K562 (cell line): Measurements from ENCODE around the gene CACNA1I. TPM values are rescaled to one million over a fixed set of nuclear protein-coding genes. Genes with fewer than 3 reads are reported as not detected.

Experiments used
- ATAC-seq: fragments of 200-7000 bp; cut with Tn5 transposase; 3 replicates; pipeline ENCODE4 v1.9.1; 2020; ENCODE audit warnings: moderate library complexity
- BruUV-seq: library from RNA; stranded (reverse); fragments of 400-500 nt; replicated peaks from 2 replicates; lab custom pipeline; 2021; lab: Mats Ljungman, UMichigan
- CTCF ChIA-PET: fragments of 300-600 bp; formaldehyde crosslinking; extraction: SDS; loops from one replicate; lab custom pipeline; 2021; ENCODE audit warnings: low intra/inter-chr PET ratio; lab: Yijun Ruan, JAX
- POLR2A ChIA-PET: fragments of 300-600, 350-650 bp; sonication (Branson Sonifier 250); formaldehyde crosslinking; extraction: SDS; loops from one replicate; lab custom pipeline; 2021; ENCODE audit warnings: antibody characterized with exemption, inconsistent platforms; lab: Yijun Ruan, JAX
- DNase-seq, 4 experiments: peaks; one replicate each; pipeline versions ENCODE4 v3.0.0 to v3.0.0-alpha.2; 2011 to 2018; ENCODE audit warnings: low spot score in 3 of 4, mixed read lengths in 3 of 4; ENCODE audit errors: extremely low read depth in 1 of 4
- FAIRE-seq: peaks from 2 replicates; lab custom pipeline; 2011; peaks lifted over from hg19 to GRCh38; lab: Jason Lieb, UNC
- H2AFZ ChIP-seq: 2 replicates; pipeline ENCODE4 v1.6.0; 2011; ENCODE audit warnings: low read depth, low read length, control low read depth, inconsistent platforms
- H3K27ac ChIP-seq: fragments of 200-600 bp; 3 replicates; pipeline ENCODE4 v1.8.0; 2011; ENCODE audit warnings: low read depth, mild to moderate bottlenecking, control low read depth, inconsistent platforms, low read length, moderate library complexity, mixed read lengths; ENCODE audit errors: extremely low read depth
- H3K27me3 ChIP-seq, 2 experiments: fragments of 300-600 bp in 1 of 2; 2 replicates in 1 of 2; 3 replicates in 1 of 2; pipeline versions ENCODE4 v1.6.0 to v1.8.0; 2011; ENCODE audit warnings: inconsistent platforms in 2 of 2, low read length in 2 of 2, mild to moderate bottlenecking in 1 of 2, mixed read lengths in 1 of 2, moderate library complexity in 1 of 2; ENCODE audit not compliant: control insufficient read depth in 2 of 2, insufficient read depth in 2 of 2
- H3K36me3 ChIP-seq: fragments of 300-600 bp; 3 replicates; pipeline ENCODE4 v1.8.0; 2011; ENCODE audit warnings: mild to moderate bottlenecking, low read length, inconsistent platforms; ENCODE audit not compliant: control insufficient read depth, insufficient read depth
- H3K4me1 ChIP-seq, 2 experiments: fragments of 200-600 bp in 1 of 2; replicated peaks in 1 of 2; 2 replicates in 1 of 2; 3 replicates in 1 of 2; pipeline versions ENCODE4 v1.5.1 to v1.8.0; 2011; ENCODE audit warnings: inconsistent platforms in 2 of 2, low read length in 2 of 2, mild to moderate bottlenecking in 1 of 2, mixed read lengths in 1 of 2, moderate library complexity in 1 of 2; ENCODE audit not compliant: control insufficient read depth in 2 of 2, insufficient read depth in 2 of 2
- H3K4me2 ChIP-seq: 2 replicates; pipeline ENCODE4 v1.6.1; 2011; ENCODE audit warnings: low read length, control low read depth, inconsistent platforms, mixed read lengths; ENCODE audit not compliant: insufficient read depth
- H3K4me3 ChIP-seq: fragments of 200-600 bp; sonication (generic), shearing (Covaris generic); 2 replicates; pipeline ENCODE4 v1.5.1; 2016; ENCODE audit warnings: control low read depth, inconsistent platforms
- H3K79me2 ChIP-seq: fragments of 200-600 bp; 3 replicates; pipeline ENCODE4 v1.8.0; 2011; ENCODE audit warnings: low read length, inconsistent platforms; ENCODE audit not compliant: control insufficient read depth, insufficient read depth
- H3K9ac ChIP-seq, 2 experiments: 2 replicates each; pipeline versions ENCODE4 v1.6.0 to v1.6.1; 2011; ENCODE audit warnings: low read depth in 2 of 2, low read length in 2 of 2, control low read depth in 1 of 2, inconsistent platforms in 1 of 2, mild to moderate bottlenecking in 1 of 2, mixed read lengths in 1 of 2; ENCODE audit not compliant: insufficient read depth in 1 of 2
- H3K9me1 ChIP-seq: one replicate; pipeline ENCODE4 v1.6.0; 2011; ENCODE audit warnings: inconsistent platforms, mild to moderate bottlenecking, low read length, moderate library complexity; ENCODE audit not compliant: control insufficient read depth, insufficient read depth
- H3K9me3 ChIP-seq: replicated peaks from 2 replicates; pipeline ENCODE4 v1.5.1; 2011; ENCODE audit warnings: low read depth, low read length, inconsistent platforms; ENCODE audit not compliant: control insufficient read depth, insufficient read depth
- H4K20me1 ChIP-seq: replicated peaks from 2 replicates; pipeline ENCODE4 v1.6.1; 2011; ENCODE audit warnings: low read length, inconsistent platforms, mixed read lengths; ENCODE audit not compliant: control insufficient read depth, insufficient read depth
- ARID1B ChIP-seq: fragments of 450-650 bp; IDR thresholded peaks from 2 replicates; pipeline ENCODE4 v1.6.1; 2016; ENCODE audit warnings: antibody characterized with exemption, mild to moderate bottlenecking, inconsistent platforms
- ATF7 ChIP-seq: fragments of 450-650 bp; IDR thresholded peaks from 2 replicates; pipeline ENCODE4 v1.7.1; 2014; ENCODE audit warnings: mild to moderate bottlenecking, moderate library complexity
- BCL6 ChIP-seq: fragments of 250-450 bp; sonication (Bioruptor Pico); IDR thresholded peaks from 2 replicates; pipeline ENCODE4 v1.4.0; 2020
- CTBP1 ChIP-seq: fragments of 450-650 bp; IDR thresholded peaks from 2 replicates; pipeline ENCODE4 v1.6.1; 2016; ENCODE audit warnings: borderline replicate concordance
- HDAC8 ChIP-seq: fragments of 450-650 bp; IDR thresholded peaks from 2 replicates; pipeline ENCODE4 v1.6.1; 2016; ENCODE audit warnings: mild to moderate bottlenecking, missing genetic modification characterization, moderate library complexity, missing compliant biosample characterization
- HDGF ChIP-seq: fragments of 450-650 bp; IDR thresholded peaks from 2 replicates; pipeline ENCODE4 v1.6.1; 2016
- LEF1 ChIP-seq: fragments of 450-650 bp; IDR thresholded peaks from 2 replicates; pipeline ENCODE4 v1.6.1; 2016; ENCODE audit warnings: mild to moderate bottlenecking
- NR2C2 ChIP-seq, 2 experiments: fragments of 200-800 bp in 1 of 2; sonication (Bioruptor generic) in 1 of 2; sonication (generic) in 1 of 2; formaldehyde crosslinking in 1 of 2; IDR thresholded peaks; 2 replicates each; pipeline versions ENCODE4 v1.6.1 to v1.8.0; 2016 to 2022; ENCODE audit warnings: mild to moderate bottlenecking in 1 of 2, missing compliant biosample characterization in 1 of 2, missing genetic modification characterization in 1 of 2, missing genetic modification reagents in 1 of 2
- RBM14 ChIP-seq: fragments of 200-400 bp; formaldehyde crosslinking; IDR thresholded peaks from 2 replicates; pipeline ENCODE4 v1.6.1; 2018; ENCODE audit warnings: low read depth, mild to moderate bottlenecking, low read length, moderate library complexity, borderline replicate concordance; ENCODE audit not compliant: insufficient read depth
- RHOXF2B ChIP-seq: fragments of 250-450 bp; sonication (Bioruptor Pico); conservative IDR thresholded peaks from 2 replicates; pipeline ENCODE4 v1.5.1; 2021
- RUNX1 ChIP-seq: sonication (generic); IDR thresholded peaks from 2 replicates; pipeline ENCODE4 v1.6.1; 2016; ENCODE audit warnings: antibody characterized with exemption, low read depth
- SOX6 ChIP-seq: fragments of 450-650 bp; IDR thresholded peaks from 2 replicates; pipeline ENCODE4 v1.6.1; 2014; ENCODE audit warnings: mild to moderate bottlenecking
- ZNF12 ChIP-seq: sonication (generic); formaldehyde crosslinking; IDR thresholded peaks from 2 replicates; pipeline ENCODE4 v1.4.0; 2020; ENCODE audit warnings: mild to moderate bottlenecking, missing genetic modification reagents
- WGBS: fragments of 100-300 bp; shearing (Covaris generic); methylation state at CpG from one replicate; pipeline ENCODE4 v1.1.6; 2016; ENCODE audit warnings: low coverage, mixed read lengths; ENCODE audit not compliant: insufficient coverage; ENCODE audit errors: missing lambda C conversion rate; 5-methylcytosine and 5-hydroxymethylcytosine counted together
- in situ Hi-C: fragments of 300-500 bp; cut with MboI; formaldehyde crosslinking; loops from 4 replicates; pipeline ENCODE4 v1.15.0; 2018; ENCODE audit warnings: inconsistent platforms, mixed read lengths
- intact Hi-C: fragments of 100-400 bp; cut with micrococcal nuclease; formaldehyde crosslinking; loops from 2 replicates; pipeline ENCODE4 v1.14.2; 2022
- polyA plus RNA-seq, 8 experiments: library from polyadenylated mRNA; depleted of rRNA in 4 of 8; stranded (reverse) in 5 of 8; unstranded in 3 of 8; fragments of >200 nt; fragmentation: Nextera tagmentation in 2 of 8; fragmentation: Illumina TruSeq in 1 of 8; extraction: Ambion mirVana in 2 of 8; extraction: Trizol in 1 of 8; gene quantifications; 2 replicates each; pipeline versions ENCODE4 v1.2.1 to v1.2.3, GENCODE V29; 2011 to 2014; ENCODE audit warnings: inconsistent platforms in 1 of 8, missing spikeins in 1 of 8
- total RNA-seq, 7 experiments: library from RNA; depleted of rRNA in 6 of 7; stranded (reverse); fragments of >200 nt in 6 of 7; fragmentation: Illumina TruSeq in 2 of 7; extraction: Trizol in 2 of 7; gene quantifications; 2 replicates each; pipeline versions ENCODE4 v1.2.1 to v1.2.3, GENCODE V29; 2011 to 2021; ENCODE audit warnings: low replicate concordance in 1 of 7
- TF ChIP-seq, protein P1 (sequence below): sonication (generic); formaldehyde crosslinking; IDR thresholded peaks from 2 replicates; pipeline ENCODE4 v1.8.0; 2022; ENCODE audit warnings: mild to moderate bottlenecking, missing genetic modification reagents, borderline replicate concordance
- TF ChIP-seq, protein P2 (sequence below): sonication (generic); formaldehyde crosslinking; IDR thresholded peaks from 2 replicates; pipeline ENCODE4 v1.8.1; 2022; ENCODE audit warnings: missing genetic modification reagents
- TF ChIP-seq, protein P3 (sequence below): fragments of 250-450 bp; sonication (Bioruptor Pico); IDR thresholded peaks from 2 replicates; pipeline ENCODE4 v1.8.0; 2021; ENCODE audit warnings: mild to moderate bottlenecking, moderate library complexity

The CACNA1I gene
- total and polyA plus RNA-seq, 9 of the 15 experiments (the other 6 are each of a cell fraction or from before 2014, with no cell fraction given) = 0.01 to 0.79 (median 0.32) TPM; not detected in 1

DNA sequence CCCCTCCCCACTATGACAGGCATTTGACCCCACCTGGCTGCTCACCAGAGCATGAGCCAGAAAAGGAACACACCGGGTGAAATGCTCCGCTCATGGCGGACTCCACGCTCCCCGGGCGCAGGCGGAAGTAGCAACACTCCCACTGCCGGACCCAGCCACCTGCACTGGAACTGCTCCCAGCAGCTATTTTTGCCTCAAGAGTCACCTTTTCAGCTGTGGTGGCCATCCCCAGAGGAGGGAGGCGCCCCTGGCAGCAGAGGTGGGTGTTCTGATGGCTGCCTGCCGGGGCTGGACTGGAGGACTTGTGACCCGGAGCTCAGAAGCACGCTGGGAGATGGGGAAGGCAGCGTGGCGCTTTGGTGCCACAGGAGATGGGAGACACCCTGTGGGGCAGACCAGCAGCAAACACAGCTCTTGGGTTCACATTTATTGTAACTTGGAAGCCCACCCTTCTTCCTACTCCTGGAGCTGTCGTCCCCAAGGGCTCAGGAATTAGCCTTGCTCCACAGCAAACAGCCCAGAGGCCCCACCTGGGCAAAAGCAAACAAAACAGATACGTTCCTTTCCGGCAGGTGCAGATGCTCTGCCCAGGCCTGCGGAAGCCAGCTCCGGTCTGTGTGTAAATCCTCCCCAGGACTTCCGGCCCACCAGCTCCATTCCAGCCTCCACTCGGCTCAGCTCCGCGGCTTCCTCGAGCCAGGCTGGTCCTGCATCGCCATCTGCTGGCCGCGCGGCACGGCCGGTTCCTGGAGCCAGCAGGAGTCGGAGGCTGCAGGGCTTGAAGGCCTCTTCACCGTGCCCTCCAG lies 41.7 kb upstream of the CACNA1I start:
- no TSS peak for BruUV-seq
- in situ Hi-C loops = no loop called here
- peak overlapping the region; percentile 54 for H3K4me2 ChIP-seq
- H3K9me3 ChIP-seq = no peaks in the 10 kb centered on the region
- ATAC-seq (peak; percentile 51), FAIRE-seq (peak; percentile 74), DNase-seq (peak; percentile 49 to 89 (median 66))
- ChIA-PET POLR2A (interaction anchor here (0.6 to 4.2 kb wide), 15 partner anchors 8 to 907 kb away, joined by 3 to 42 read pairs (median 3); partner anchors contain the start of genes ATF4 and RPL3), CTCF (interaction anchor here (0.6 to 2.1 kb wide), 6 partner anchors 33 to 778 kb away, joined by 3 to 18 read pairs (median 4); no protein-coding TSS in a partner anchor)
- no peaks in the 10 kb centered on the region for H3K9me1 ChIP-seq
- no peak overlapping the region for H2AFZ ChIP-seq
- peaks cover 7% of the 10 kb centered on the region for H4K20me1 ChIP-seq
- no peaks in the 10 kb centered on the region for H3K27me3 ChIP-seq
- H3K9ac ChIP-seq = peak overlapping the region in 1 of 2 experiments; percentile 72; a peak in 2 of 4 replicates
- H3K79me2 ChIP-seq = peaks cover 57% of the 10 kb centered on the region
- intact Hi-C loops = loop anchor here (10.0 kb wide), 1 partner anchor 354 kb away; no protein-coding TSS in a partner anchor
- H3K27ac ChIP-seq = no peak overlapping the region
- H3K36me3 ChIP-seq = peaks cover 57% of the 10 kb centered on the region
- H3K4me1 ChIP-seq = peaks cover 25 to 52% of the 10 kb centered on the region in 2 experiments; a peak in 4 of 5 replicates
- H3K4me3 ChIP-seq = no peak overlapping the region; the same call in 1 of the 2 replicates
- WGBS = 57% methylated on average over 21 of the region's 32 CpGs
- TF ChIP-seq ARID1B (peak; percentile 38; the same call in 1 of the 2 replicates), HDAC8 (tag) (no peak), RHOXF2B (CRISPR knock-in tag) (no peak), BCL6 (no peak), RUNX1 (no peak), NR2C2 (CRISPR knock-in tag; IDR thresholded peaks at IDR 0.05) (0 out of 2 replicates have a peak, but pooled peaks have one; percentile 39), NR2C2 (tag; IDR thresholded peaks at IDR 0.05) (no peak), SOX6 (peak; percentile 37; the same call in 1 of the 2 replicates), RBM14 (0 out of 2 replicates have a peak, but pooled peaks have one; percentile 43), LEF1 (no peak), HDGF (peak; percentile 65; the same call in 1 of the 2 replicates), ATF7 (peak; percentile 38; the same call in 1 of the 2 replicates), ZNF12 (CRISPR knock-in tag) (0 out of 2 replicates have a peak, but pooled peaks have one; percentile 8), CTBP1 (peak; percentile 68; the same call in 1 of the 2 replicates)
- TF ChIP-seq, protein P1, sequence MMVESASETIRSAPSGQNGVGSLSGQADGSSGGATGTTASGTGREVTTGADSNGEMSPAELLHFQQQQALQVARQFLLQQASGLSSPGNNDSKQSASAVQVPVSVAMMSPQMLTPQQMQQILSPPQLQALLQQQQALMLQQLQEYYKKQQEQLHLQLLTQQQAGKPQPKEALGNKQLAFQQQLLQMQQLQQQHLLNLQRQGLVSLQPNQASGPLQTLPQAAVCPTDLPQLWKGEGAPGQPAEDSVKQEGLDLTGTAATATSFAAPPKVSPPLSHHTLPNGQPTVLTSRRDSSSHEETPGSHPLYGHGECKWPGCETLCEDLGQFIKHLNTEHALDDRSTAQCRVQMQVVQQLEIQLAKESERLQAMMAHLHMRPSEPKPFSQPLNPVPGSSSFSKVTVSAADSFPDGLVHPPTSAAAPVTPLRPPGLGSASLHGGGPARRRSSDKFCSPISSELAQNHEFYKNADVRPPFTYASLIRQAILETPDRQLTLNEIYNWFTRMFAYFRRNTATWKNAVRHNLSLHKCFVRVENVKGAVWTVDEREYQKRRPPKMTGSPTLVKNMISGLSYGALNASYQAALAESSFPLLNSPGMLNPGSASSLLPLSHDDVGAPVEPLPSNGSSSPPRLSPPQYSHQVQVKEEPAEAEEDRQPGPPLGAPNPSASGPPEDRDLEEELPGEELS (CRISPR knock-in tag) = 0 out of 2 replicates have a peak, but pooled peaks have one; percentile 71
- TF ChIP-seq, protein P2, sequence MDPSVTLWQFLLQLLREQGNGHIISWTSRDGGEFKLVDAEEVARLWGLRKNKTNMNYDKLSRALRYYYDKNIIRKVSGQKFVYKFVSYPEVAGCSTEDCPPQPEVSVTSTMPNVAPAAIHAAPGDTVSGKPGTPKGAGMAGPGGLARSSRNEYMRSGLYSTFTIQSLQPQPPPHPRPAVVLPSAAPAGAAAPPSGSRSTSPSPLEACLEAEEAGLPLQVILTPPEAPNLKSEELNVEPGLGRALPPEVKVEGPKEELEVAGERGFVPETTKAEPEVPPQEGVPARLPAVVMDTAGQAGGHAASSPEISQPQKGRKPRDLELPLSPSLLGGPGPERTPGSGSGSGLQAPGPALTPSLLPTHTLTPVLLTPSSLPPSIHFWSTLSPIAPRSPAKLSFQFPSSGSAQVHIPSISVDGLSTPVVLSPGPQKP = no peak
- TF ChIP-seq, protein P3, sequence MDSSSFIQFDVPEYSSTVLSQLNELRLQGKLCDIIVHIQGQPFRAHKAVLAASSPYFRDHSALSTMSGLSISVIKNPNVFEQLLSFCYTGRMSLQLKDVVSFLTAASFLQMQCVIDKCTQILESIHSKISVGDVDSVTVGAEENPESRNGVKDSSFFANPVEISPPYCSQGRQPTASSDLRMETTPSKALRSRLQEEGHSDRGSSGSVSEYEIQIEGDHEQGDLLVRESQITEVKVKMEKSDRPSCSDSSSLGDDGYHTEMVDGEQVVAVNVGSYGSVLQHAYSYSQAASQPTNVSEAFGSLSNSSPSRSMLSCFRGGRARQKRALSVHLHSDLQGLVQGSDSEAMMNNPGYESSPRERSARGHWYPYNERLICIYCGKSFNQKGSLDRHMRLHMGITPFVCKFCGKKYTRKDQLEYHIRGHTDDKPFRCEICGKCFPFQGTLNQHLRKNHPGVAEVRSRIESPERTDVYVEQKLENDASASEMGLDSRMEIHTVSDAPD (CRISPR knock-in tag) = no peak
